HG02763 (cell line): ENCODE data around the gene SERPINA4.

ENCODE experiments used
- ATAC-seq: cut with Tn5 transposase; IDR thresholded peaks from one replicate; pipeline ENCODE4 v1.9.1; 2021; ENCODE audit warnings: mild to moderate bottlenecking, moderate library complexity; ENCODE audit not compliant: unreplicated experiment

Gene SERPINA4

GRCh38 chr14:94613720-94614644 is 52.7 kb downstream of the SERPINA4 start:
- no peak for ATAC-seq

- ATAC-seq, result no peak
Measured at GRCh38 chr14:94614802-94615201, 53.6 kb downstream of the SERPINA4 start.

GRCh38 chr14:94615254-94615653 is 54.0 kb downstream of the SERPINA4 start:
- ATAC-seq, result no peak

GRCh38 chr14:94615823-94616570 is 54.8 kb downstream of the SERPINA4 start:
- no peak for ATAC-seq

GRCh38 chr14:94617366-94617941 is 56.2 kb downstream of the SERPINA4 start:
- no peak for ATAC-seq

- no peak for ATAC-seq
Measured at GRCh38 chr14:94617988-94618822, 57.0 kb downstream of the SERPINA4 start.

GRCh38 chr14:94619297-94619696 is 58.1 kb downstream of the SERPINA4 start:
- ATAC-seq, result no peak
